ENCODE measurements around the gene TCHH. TPM values are rescaled to one million over a fixed set of nuclear protein-coding genes. Genes with fewer than 3 reads are reported as not detected.

TCHH gene
- total and polyA plus RNA-seq, 4 donors = 0.05 to 0.33 (median 0.08) TPM

GRCh38 chr1:152141971-152142584, 26.8 kb upstream of the TCHH start:
- H3K9me3 ChIP-seq (ENCODE audit: control insufficient read depth in 4 of 4, low read length in 3 of 4) = no peaks in the 10 kb centered on the region
- TF ChIP-seq RAD21 (IDR thresholded peaks at IDR 0.05) (peak; percentile 84 to 87), FOXA1 (IDR thresholded peaks at IDR 0.05) (no peak), HNF4G (IDR thresholded peaks at IDR 0.05) (no peak)
- TF ChIP-seq, protein P1, sequence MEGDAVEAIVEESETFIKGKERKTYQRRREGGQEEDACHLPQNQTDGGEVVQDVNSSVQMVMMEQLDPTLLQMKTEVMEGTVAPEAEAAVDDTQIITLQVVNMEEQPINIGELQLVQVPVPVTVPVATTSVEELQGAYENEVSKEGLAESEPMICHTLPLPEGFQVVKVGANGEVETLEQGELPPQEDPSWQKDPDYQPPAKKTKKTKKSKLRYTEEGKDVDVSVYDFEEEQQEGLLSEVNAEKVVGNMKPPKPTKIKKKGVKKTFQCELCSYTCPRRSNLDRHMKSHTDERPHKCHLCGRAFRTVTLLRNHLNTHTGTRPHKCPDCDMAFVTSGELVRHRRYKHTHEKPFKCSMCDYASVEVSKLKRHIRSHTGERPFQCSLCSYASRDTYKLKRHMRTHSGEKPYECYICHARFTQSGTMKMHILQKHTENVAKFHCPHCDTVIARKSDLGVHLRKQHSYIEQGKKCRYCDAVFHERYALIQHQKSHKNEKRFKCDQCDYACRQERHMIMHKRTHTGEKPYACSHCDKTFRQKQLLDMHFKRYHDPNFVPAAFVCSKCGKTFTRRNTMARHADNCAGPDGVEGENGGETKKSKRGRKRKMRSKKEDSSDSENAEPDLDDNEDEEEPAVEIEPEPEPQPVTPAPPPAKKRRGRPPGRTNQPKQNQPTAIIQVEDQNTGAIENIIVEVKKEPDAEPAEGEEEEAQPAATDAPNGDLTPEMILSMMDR (IDR thresholded peaks at IDR 0.05; ENCODE audit: low read depth, low read length, missing input control) = peak; percentile 58
- H3K27me3 ChIP-seq (ENCODE audit: control insufficient read depth in 4 of 4, insufficient read depth in 4 of 4, low read length in 3 of 4) = peaks cover 0 to 5% (median 3%) of the 10 kb centered on the region in 4 donors
- peak; percentile 38 for DNase-seq (ENCODE audit: low spot score)
- H3K4me3 ChIP-seq (ENCODE audit: low read depth in 1 of 3, low read length in 3 of 3) = no peak overlapping the region
- WGBS = 5% methylated on average over 1 of the region's 1 CpG
- no peak overlapping the region for H3K9ac ChIP-seq (ENCODE audit: low read depth in 1 of 2, low read length in 2 of 2)
- no peaks in the 10 kb centered on the region for H3K36me3 ChIP-seq (ENCODE audit: control insufficient read depth in 4 of 4, insufficient read depth in 3 of 4, low read depth in 1 of 4, low read length in 3 of 4)
- H3K4me1 ChIP-seq (ENCODE audit: control insufficient read depth in 4 of 4, insufficient read depth in 4 of 4, low read length in 3 of 4) = no peaks in the 10 kb centered on the region
- H3K27ac ChIP-seq (ENCODE audit: low read depth in 1 of 2, low read length in 2 of 2) = no peak overlapping the region

- no peak overlapping the region for H3K27ac ChIP-seq (ENCODE audit: low read depth in 1 of 2, low read length in 2 of 2)
- no peaks in the 10 kb centered on the region for H3K36me3 ChIP-seq (ENCODE audit: control insufficient read depth in 4 of 4, insufficient read depth in 3 of 4, low read depth in 1 of 4, low read length in 3 of 4)
- no peak overlapping the region for H3K4me3 ChIP-seq (ENCODE audit: low read depth in 1 of 3, low read length in 3 of 3)
- peaks cover 0 to 7% (median 4%) of the 10 kb centered on the region in 4 donors for H3K27me3 ChIP-seq (ENCODE audit: control insufficient read depth in 4 of 4, insufficient read depth in 4 of 4, low read length in 3 of 4)
- TF ChIP-seq ZBTB33 (IDR thresholded peaks at IDR 0.05) = no peak
- TF ChIP-seq FOXA2 (IDR thresholded peaks at IDR 0.05) = no peak
- no peak for TF ChIP-seq SP1 (IDR thresholded peaks at IDR 0.05)
- no peak for TF ChIP-seq EGR1 (IDR thresholded peaks at IDR 0.05; ENCODE audit: low read depth in 2 of 2)
- no peak for TF ChIP-seq NR2F2 (IDR thresholded peaks at IDR 0.05)
- TF ChIP-seq RXRA (IDR thresholded peaks at IDR 0.05) = no peak
- TF ChIP-seq, protein P2, sequence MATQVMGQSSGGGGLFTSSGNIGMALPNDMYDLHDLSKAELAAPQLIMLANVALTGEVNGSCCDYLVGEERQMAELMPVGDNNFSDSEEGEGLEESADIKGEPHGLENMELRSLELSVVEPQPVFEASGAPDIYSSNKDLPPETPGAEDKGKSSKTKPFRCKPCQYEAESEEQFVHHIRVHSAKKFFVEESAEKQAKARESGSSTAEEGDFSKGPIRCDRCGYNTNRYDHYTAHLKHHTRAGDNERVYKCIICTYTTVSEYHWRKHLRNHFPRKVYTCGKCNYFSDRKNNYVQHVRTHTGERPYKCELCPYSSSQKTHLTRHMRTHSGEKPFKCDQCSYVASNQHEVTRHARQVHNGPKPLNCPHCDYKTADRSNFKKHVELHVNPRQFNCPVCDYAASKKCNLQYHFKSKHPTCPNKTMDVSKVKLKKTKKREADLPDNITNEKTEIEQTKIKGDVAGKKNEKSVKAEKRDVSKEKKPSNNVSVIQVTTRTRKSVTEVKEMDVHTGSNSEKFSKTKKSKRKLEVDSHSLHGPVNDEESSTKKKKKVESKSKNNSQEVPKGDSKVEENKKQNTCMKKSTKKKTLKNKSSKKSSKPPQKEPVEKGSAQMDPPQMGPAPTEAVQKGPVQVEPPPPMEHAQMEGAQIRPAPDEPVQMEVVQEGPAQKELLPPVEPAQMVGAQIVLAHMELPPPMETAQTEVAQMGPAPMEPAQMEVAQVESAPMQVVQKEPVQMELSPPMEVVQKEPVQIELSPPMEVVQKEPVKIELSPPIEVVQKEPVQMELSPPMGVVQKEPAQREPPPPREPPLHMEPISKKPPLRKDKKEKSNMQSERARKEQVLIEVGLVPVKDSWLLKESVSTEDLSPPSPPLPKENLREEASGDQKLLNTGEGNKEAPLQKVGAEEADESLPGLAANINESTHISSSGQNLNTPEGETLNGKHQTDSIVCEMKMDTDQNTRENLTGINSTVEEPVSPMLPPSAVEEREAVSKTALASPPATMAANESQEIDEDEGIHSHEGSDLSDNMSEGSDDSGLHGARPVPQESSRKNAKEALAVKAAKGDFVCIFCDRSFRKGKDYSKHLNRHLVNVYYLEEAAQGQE (IDR thresholded peaks at IDR 0.05) = no peak
- no peak for TF ChIP-seq FOXA1 (IDR thresholded peaks at IDR 0.05)
- TF ChIP-seq GABPA (IDR thresholded peaks at IDR 0.05 in 1 of 2, conservative IDR thresholded peaks at IDR 0.05 in 1 of 2) = no peak
- TF ChIP-seq HNF4G (IDR thresholded peaks at IDR 0.05) = no peak
- TF ChIP-seq, protein P1 (IDR thresholded peaks at IDR 0.05; ENCODE audit: low read depth, low read length, missing input control) = no peak
- TF ChIP-seq YY1 (IDR thresholded peaks at IDR 0.05) = no peak
- H3K4me1 ChIP-seq (ENCODE audit: control insufficient read depth in 4 of 4, insufficient read depth in 4 of 4, low read length in 3 of 4) = no peaks in the 10 kb centered on the region
- DNase-seq (ENCODE audit: low spot score) = no peak
- peaks cover 0 to 2% (median under 1%) of the 10 kb centered on the region in 4 donors for H3K9me3 ChIP-seq (ENCODE audit: control insufficient read depth in 4 of 4, low read length in 3 of 4)
- H3K9ac ChIP-seq (ENCODE audit: low read depth in 1 of 2, low read length in 2 of 2) = no peak overlapping the region
These were observed 22.0 kb upstream of the TCHH start for GRCh38 chr1:152137215-152137614.

All from liver (tissue), 9 donors.